CD14-positive monocyte (primary cell): Measurements from ENCODE around the gene CCBE1. TPM values are rescaled to one million over a fixed set of nuclear protein-coding genes. Genes with fewer than 3 reads are reported as not detected.

Experiments
- DNase-seq, 3 donors: peaks; one replicate each; pipeline ENCODE4 v3.0.0-alpha.2; 2011 to 2022
- H2AFZ ChIP-seq: 2 replicates; pipeline ENCODE4 v1.6.0; 2012; ENCODE audit warnings: mild to moderate bottlenecking, low read depth, low read length, inconsistent platforms; ENCODE audit not compliant: insufficient read depth, poor library complexity, severe bottlenecking
- H3K27ac ChIP-seq, 2 donors: 1 replicate in 1 of 2; 2 replicates in 1 of 2; pipeline ENCODE4 v1.5.1; 2012 to 2013; ENCODE audit warnings: low read length in 2 of 2, control low read depth in 1 of 2, inconsistent platforms in 1 of 2, low read depth in 1 of 2, mild to moderate bottlenecking in 1 of 2
- H3K27me3 ChIP-seq, 2 donors: one replicate each; pipeline versions ENCODE4 v1.6.0 to v1.6.1; 2011 to 2013; ENCODE audit warnings: low read length in 2 of 2; ENCODE audit not compliant: control insufficient read depth in 2 of 2, insufficient read depth in 2 of 2
- H3K36me3 ChIP-seq, 2 donors: replicated peaks in 1 of 2; 1 replicate in 1 of 2; 2 replicates in 1 of 2; pipeline versions ENCODE4 v1.5.1 to v1.6.1; 2012 to 2013; ENCODE audit warnings: low read length in 2 of 2, control low read depth in 1 of 2, inconsistent platforms in 1 of 2, mild to moderate bottlenecking in 1 of 2; ENCODE audit not compliant: insufficient read depth in 2 of 2, control insufficient read depth in 1 of 2
- H3K4me1 ChIP-seq, 2 donors: 1 replicate in 1 of 2; 2 replicates in 1 of 2; pipeline versions ENCODE4 v1.5.1 to v1.6.1; 2012 to 2013; ENCODE audit warnings: low read length in 2 of 2, control low read depth in 1 of 2, inconsistent platforms in 1 of 2, mild to moderate bottlenecking in 1 of 2, moderate library complexity in 1 of 2; ENCODE audit not compliant: insufficient read depth in 2 of 2, control insufficient read depth in 1 of 2
- H3K4me2 ChIP-seq: replicated peaks from 2 replicates; pipeline ENCODE3; 2012; ENCODE audit warnings: low read length, moderate library complexity, mild to moderate bottlenecking; ENCODE audit not compliant: poor library complexity, severe bottlenecking; ENCODE audit errors: extremely low read depth
- H3K4me3 ChIP-seq, 3 experiments: fragments of 200-600 bp in 1 of 3; sonication (generic) in 1 of 3; replicated peaks in 1 of 3; 1 replicate in 2 of 3; 2 replicates in 1 of 3; pipeline ENCODE4 v1.5.1; 2011 to 2013; ENCODE audit warnings: low read length in 3 of 3, mild to moderate bottlenecking in 3 of 3, control low read depth in 2 of 3, low read depth in 2 of 3, inconsistent platforms in 1 of 3, moderate library complexity in 1 of 3
- H3K79me2 ChIP-seq: 2 replicates; pipeline ENCODE4 v1.6.0; 2012; ENCODE audit warnings: mild to moderate bottlenecking, control low read depth, inconsistent platforms, low read length, moderate library complexity; ENCODE audit not compliant: insufficient read depth
- H3K9ac ChIP-seq: 2 replicates; pipeline ENCODE4 v1.6.0; 2017; ENCODE audit warnings: low read length, mild to moderate bottlenecking; ENCODE audit not compliant: insufficient read depth, poor library complexity, severe bottlenecking
- H3K9me3 ChIP-seq, 2 donors: replicated peaks in 1 of 2; 1 replicate in 1 of 2; 2 replicates in 1 of 2; pipeline versions ENCODE4 v1.5.1 to v1.6.1; 2012 to 2013; ENCODE audit warnings: low read length in 2 of 2, control low read depth in 1 of 2; ENCODE audit not compliant: control insufficient read depth in 1 of 2, insufficient read depth in 1 of 2
- H4K20me1 ChIP-seq: 2 replicates; pipeline ENCODE4 v1.6.0; 2012; ENCODE audit warnings: mild to moderate bottlenecking, low read length, control low read depth, moderate library complexity; ENCODE audit not compliant: insufficient read depth
- H3K27ac Mint-ChIP-seq, 7 donors: one replicate each; pipeline ENCODE4 v1.8.0; 2020; ENCODE audit warnings: mild to moderate bottlenecking in 7 of 7, mixed read lengths in 7 of 7, moderate library complexity in 6 of 7, inconsistent platforms in 2 of 7
- H3K27me3 Mint-ChIP-seq, 3 donors: one replicate each; pipeline ENCODE4 v1.8.0; 2021 to 2022; ENCODE audit warnings: low read depth in 3 of 3, mild to moderate bottlenecking in 3 of 3, mixed read lengths in 3 of 3, moderate library complexity in 3 of 3, inconsistent platforms in 1 of 3
- H3K36me3 Mint-ChIP-seq, 2 donors: one replicate each; pipeline ENCODE4 v1.8.0; 2020; ENCODE audit warnings: mixed read lengths in 2 of 2, inconsistent platforms in 1 of 2, mild to moderate bottlenecking in 1 of 2
- H3K4me1 Mint-ChIP-seq: one replicate; pipeline ENCODE4 v1.8.0; 2020; ENCODE audit warnings: mild to moderate bottlenecking, mixed read lengths
- H3K4me3 Mint-ChIP-seq, 2 donors: one replicate each; pipeline ENCODE4 v1.8.0; 2020; ENCODE audit warnings: mild to moderate bottlenecking in 2 of 2, mixed read lengths in 2 of 2, moderate library complexity in 1 of 2
- H3K9me3 Mint-ChIP-seq, 7 donors: one replicate each; pipeline ENCODE4 v1.8.0; 2020 to 2022; ENCODE audit warnings: mixed read lengths in 7 of 7, mild to moderate bottlenecking in 6 of 7, moderate library complexity in 6 of 7, inconsistent platforms in 2 of 7
- WGBS: methylation state at CpG from one replicate; pipeline ENCODE4 v1.1.5; 2013; ENCODE audit warnings: missing lambda C conversion rate; ENCODE audit not compliant: insufficient coverage; 5-methylcytosine and 5-hydroxymethylcytosine counted together
- intact Hi-C, 2 donors: fragments of 100-400 bp; cut with micrococcal nuclease; formaldehyde crosslinking; loops; one replicate each; pipeline versions ENCODE4 v1.15.0 to v1.15.1; 2023
- polyA plus RNA-seq, 3 donors: library from polyadenylated mRNA; depleted of rRNA in 1 of 3; unstranded in 2 of 3; stranded (reverse) in 1 of 3; fragments of 300-500 nt in 2 of 3; fragments of >200 nt in 1 of 3; fragmentation: Illumina TruSeq in 2 of 3; gene quantifications; 1 replicate in 2 of 3; 2 replicates in 1 of 3; pipeline ENCODE4 v1.2.3, GENCODE V29; 2012 to 2021
- TF ChIP-seq, protein P1 (sequence below): fragments of 200-600 bp; IDR thresholded peaks from one replicate; pipeline ENCODE4 v1.8.0; 2022; ENCODE audit warnings: antibody characterized with exemption, mild to moderate bottlenecking

CCBE1 gene
- polyA plus RNA-seq, 3 donors, result not detected

- no peak overlapping the region for H3K4me3 Mint-ChIP-seq
- no peaks in the 10 kb centered on the region for H3K4me1 Mint-ChIP-seq
Observed at GRCh38 chr18:59660786-59661743, 36.2 kb downstream of the CCBE1 start.

GRCh38 chr18:59660366-59660765 lies 36.9 kb downstream of the CCBE1 start:
- no CpG with 5 or more reads among the region's 4 CpGs for WGBS

More at GRCh38 chr18:59660786-59661743, 36.2 kb downstream of the CCBE1 start:
- no peak overlapping the region for H3K27ac ChIP-seq
- no peak overlapping the region for H3K4me3 ChIP-seq
- H2AFZ ChIP-seq, result no peak overlapping the region
- no peaks in the 10 kb centered on the region for H3K9me3 Mint-ChIP-seq
- H3K79me2 ChIP-seq, result no peaks in the 10 kb centered on the region
- no peak overlapping the region for H3K4me2 ChIP-seq
- H3K27me3 ChIP-seq, result no peaks in the 10 kb centered on the region
- no CpG with 5 or more reads among the region's 8 CpGs for WGBS
- H3K4me1 ChIP-seq, result no peaks in the 10 kb centered on the region
- no peak overlapping the region for H3K9ac ChIP-seq
- H3K36me3 Mint-ChIP-seq, result no peaks in the 10 kb centered on the region
- intact Hi-C loops, result no loop called here
- no peaks in the 10 kb centered on the region for H3K9me3 ChIP-seq
- TF ChIP-seq, protein P1, sequence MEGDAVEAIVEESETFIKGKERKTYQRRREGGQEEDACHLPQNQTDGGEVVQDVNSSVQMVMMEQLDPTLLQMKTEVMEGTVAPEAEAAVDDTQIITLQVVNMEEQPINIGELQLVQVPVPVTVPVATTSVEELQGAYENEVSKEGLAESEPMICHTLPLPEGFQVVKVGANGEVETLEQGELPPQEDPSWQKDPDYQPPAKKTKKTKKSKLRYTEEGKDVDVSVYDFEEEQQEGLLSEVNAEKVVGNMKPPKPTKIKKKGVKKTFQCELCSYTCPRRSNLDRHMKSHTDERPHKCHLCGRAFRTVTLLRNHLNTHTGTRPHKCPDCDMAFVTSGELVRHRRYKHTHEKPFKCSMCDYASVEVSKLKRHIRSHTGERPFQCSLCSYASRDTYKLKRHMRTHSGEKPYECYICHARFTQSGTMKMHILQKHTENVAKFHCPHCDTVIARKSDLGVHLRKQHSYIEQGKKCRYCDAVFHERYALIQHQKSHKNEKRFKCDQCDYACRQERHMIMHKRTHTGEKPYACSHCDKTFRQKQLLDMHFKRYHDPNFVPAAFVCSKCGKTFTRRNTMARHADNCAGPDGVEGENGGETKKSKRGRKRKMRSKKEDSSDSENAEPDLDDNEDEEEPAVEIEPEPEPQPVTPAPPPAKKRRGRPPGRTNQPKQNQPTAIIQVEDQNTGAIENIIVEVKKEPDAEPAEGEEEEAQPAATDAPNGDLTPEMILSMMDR, result no peak
- no peak overlapping the region for H3K27ac Mint-ChIP-seq
- no peaks in the 10 kb centered on the region for H3K36me3 ChIP-seq
- H4K20me1 ChIP-seq, result no peaks in the 10 kb centered on the region
- no peak for DNase-seq
- H3K27me3 Mint-ChIP-seq, result peaks cover 0 to 5% (median 1%) of the 10 kb centered on the region in 3 donors

More at GRCh38 chr18:59660366-59660765, 36.9 kb downstream of the CCBE1 start:
- H3K4me1 Mint-ChIP-seq, result no peaks in the 10 kb centered on the region
- Histone ChIP-seq H3K9me3 (no peaks in the 10 kb centered on the region), H3K4me2 (no peak overlapping the region), H4K20me1 (no peaks in the 10 kb centered on the region), H3K4me1 (no peaks in the 10 kb centered on the region), H3K79me2 (no peaks in the 10 kb centered on the region), H3K36me3 (no peaks in the 10 kb centered on the region), H3K4me3 (no peak overlapping the region), H2AFZ (no peak overlapping the region), H3K27me3 (no peaks in the 10 kb centered on the region), H3K27ac (no peak overlapping the region), H3K9ac (no peak overlapping the region)
- no peak overlapping the region for H3K27ac Mint-ChIP-seq
- H3K9me3 Mint-ChIP-seq, result no peaks in the 10 kb centered on the region
- H3K4me3 Mint-ChIP-seq, result no peak overlapping the region
- TF ChIP-seq, protein P1, result no peak
- DNase-seq, result no peak
- intact Hi-C loops, result no loop called here
- H3K27me3 Mint-ChIP-seq, result peaks cover 0 to 5% (median 0%) of the 10 kb centered on the region in 3 donors
- no peaks in the 10 kb centered on the region for H3K36me3 Mint-ChIP-seq
